NCI-H146 (cell line): Measurements from ENCODE around the gene KCNH6.

Experiments used
- DNase-seq: peaks from one replicate; lab custom pipeline; 2025; lab: John Stamatoyannopoulos, UW

KCNH6 gene

DNA sequence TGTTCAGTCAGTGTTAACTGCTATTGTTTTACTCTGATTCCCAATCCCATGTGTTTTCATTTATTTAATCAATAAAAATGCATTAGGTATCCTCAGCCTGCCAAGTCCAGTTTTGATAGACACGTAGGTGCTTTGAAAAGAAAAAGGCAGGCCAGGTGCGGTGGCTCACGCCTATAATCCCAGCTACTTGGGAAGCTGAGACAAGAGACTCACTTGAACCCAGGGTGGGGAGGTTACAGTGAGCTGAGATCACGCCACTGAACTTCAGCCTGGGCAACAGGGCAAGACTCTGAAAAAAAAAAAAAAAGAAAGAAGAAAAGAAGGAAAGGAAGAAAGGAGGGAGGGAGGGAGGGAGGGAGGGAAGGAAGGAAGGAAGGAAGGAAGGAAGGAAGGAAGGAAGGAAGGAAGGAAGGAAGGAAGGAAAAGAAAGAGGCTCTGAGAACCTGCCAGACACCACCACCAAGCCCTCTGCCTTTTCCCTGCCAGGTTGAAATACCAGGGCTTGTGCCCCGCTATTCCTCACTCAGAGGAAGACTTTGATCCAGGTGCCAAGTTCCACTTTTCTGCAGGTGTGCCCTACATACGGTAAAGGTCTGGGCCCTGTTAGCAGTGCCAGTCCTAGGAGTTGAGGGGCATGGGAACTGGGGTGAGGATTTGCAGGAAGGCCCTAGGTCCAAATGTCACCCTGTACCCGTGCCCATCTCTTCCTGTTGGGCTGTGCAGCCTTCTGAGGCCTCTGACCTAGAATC, 10.1 kb upstream of the KCNH6 start:
- no peak for DNase-seq

DNA sequence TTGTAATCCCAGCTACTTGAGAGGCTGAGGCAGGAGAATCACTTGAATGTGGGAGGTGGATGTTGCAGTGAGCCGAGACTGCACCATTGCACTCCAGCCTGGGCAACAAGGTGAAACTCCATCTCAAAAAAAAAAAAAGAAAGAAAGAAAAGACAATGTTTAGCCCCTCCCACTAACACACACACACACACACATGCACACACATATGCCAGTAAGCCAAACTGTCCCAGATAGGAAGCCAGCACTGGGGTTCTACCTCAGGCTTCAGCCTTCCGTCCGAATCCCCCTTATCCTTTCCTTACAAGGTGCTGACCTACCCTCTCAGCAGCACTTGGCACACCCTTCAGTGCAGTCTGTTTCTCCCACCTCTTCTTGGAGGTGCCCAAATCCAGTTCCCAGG, 8.7 kb upstream of the KCNH6 start:
- no peak for DNase-seq

DNA sequence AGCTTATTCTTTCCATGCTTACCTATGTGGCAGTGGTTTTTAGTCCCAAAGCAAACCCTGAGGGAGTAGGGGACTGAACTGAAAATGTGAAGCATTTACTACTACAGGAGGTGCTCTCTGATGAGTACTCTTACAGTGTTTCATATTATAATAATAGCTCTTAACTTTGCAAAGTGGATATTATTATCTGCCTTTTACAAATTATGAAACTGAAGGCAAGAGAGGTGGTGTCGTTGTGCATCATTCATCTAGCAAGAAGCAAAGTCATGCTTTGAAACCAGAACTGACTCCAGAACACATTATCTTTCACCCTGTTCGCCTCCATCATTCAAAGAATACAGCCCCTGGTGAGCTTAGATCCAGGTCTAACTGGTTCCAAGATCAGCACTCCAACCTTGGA, 8.2 kb upstream of the KCNH6 start:
- no peak for DNase-seq

DNA sequence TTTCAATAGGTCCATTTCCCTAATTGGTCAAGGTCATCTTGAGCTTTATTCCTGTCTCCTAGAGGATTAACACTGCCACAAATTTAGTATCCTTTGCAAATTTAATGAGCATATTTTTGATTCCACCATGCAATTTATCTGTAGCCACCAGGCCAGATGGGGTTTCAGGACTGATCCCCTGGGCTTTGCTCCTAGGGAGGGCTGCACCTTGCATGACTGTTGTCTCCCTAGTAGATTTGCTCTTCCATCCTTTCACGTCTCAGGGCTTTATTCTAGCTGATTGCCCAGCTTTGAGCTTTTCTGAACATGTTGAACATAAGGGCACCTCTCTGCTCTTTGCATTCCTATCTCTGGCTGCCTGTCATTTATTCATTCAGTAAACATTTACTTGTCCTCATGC, 7.7 kb upstream of the KCNH6 start:
- DNase-seq: no peak

DNA sequence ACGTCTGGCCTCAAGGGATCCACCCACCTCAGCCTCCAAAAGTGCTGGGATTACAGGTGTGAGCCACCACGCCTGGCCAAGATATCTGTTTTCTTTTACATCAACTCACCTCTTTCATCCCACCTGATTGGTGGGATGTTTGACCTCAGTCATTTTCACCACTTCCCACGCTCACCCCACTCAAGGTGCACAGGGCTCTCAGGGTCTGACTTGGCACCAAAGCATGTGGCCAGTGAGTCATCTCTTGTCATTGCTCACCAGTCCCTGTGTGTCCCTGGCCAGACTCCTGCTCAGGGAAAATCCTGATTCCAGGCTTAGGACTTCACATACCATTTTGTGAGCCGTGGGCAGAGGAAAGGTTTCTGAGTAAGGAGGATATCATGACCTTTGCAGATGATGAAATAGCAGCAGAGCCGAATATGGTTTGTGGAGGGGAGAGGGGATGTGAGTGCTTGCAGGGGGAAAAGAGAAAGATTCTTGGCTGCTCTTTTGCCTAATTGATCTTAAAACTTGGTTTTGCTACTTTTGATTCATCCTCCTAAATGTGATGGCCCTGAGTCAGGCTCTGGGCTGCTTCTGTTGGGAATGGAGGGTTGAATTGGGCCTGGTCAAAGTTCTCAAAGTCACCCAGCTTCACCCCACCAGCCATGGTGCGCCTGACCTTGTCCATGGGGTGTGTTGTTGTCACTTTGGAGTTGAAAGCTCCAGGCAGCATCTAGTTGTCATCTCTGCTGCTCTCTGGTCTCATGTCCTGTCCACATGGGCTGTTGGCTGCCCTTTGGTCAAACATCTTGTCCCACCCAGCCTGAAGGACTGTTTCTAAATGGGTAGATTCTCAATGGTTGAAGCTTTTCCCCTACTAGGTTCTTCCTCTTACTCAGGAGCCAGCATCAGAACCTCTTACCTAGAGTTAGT, 6.0 kb upstream of the KCNH6 start:
- no peak for DNase-seq

DNA sequence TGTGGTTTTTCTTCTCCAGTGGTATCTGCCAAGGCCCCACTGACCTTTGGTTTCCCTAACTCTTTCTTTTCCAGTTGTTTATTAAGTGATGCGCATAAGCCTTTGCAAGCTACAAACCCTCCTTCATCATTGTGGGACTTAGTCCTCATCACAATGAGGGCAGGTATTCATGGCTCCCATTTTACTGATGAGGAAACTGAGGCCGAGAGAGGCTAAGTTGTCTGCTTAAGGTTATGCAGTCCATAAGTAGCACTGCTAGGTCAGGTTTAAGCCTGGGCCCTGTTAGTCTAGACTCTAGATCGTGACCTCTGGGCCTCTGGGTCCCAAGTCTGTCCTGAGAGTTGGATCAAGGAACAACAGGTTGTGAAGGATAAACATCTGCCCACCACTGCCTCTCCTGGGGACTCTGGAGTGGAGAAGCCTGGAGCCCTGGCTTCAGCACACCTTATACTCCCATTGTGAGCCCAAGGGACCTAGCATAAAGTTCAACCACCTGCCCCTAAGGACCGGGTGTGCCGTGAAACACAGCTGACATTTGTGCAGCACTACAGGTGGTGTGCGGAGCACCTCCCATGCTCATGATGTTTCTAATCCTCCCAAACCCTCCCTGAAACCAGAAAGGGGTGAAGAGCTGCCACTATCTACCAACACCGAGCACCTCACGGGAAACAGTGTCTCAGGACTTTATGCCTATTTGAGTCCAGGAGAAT, 5.2 kb upstream of the KCNH6 start:
- DNase-seq: no peak

DNA sequence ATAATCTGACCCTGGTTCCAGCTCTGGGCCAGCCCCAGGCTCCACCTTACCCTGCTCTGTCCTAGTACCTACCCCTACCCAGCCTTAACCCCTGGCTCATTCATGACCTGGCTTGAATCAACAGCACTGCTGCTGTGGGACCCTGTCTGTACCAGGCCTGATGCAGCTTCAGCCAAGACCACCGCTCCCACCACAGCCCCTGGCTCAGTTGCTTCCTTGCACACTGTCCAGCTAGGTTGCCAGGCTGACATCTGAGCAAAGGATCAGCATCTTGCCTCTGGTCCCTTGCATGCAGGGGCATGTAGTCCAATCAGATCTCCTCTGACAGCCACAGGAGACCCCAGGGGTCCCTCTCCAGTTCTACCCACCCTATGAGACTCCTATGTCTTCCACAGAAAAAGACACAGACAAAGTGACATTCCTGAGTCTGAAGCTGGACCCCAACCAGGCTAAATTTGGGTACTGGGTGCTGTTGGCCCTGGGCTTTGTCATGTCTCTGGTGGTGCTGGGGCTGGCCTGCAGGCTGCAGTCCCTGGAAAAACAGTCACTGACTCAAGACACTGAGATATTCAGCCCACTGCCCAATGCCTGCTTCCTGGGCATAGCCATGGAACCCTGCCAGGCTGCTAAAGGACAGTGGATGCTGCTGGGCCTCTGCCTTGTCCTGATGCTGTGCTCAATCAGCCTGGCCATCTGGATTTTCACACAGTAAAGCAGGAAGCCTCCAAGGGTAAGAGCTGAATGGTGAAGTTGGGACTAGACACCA, 3.9 kb upstream of the KCNH6 start:
- no peak for DNase-seq

DNA sequence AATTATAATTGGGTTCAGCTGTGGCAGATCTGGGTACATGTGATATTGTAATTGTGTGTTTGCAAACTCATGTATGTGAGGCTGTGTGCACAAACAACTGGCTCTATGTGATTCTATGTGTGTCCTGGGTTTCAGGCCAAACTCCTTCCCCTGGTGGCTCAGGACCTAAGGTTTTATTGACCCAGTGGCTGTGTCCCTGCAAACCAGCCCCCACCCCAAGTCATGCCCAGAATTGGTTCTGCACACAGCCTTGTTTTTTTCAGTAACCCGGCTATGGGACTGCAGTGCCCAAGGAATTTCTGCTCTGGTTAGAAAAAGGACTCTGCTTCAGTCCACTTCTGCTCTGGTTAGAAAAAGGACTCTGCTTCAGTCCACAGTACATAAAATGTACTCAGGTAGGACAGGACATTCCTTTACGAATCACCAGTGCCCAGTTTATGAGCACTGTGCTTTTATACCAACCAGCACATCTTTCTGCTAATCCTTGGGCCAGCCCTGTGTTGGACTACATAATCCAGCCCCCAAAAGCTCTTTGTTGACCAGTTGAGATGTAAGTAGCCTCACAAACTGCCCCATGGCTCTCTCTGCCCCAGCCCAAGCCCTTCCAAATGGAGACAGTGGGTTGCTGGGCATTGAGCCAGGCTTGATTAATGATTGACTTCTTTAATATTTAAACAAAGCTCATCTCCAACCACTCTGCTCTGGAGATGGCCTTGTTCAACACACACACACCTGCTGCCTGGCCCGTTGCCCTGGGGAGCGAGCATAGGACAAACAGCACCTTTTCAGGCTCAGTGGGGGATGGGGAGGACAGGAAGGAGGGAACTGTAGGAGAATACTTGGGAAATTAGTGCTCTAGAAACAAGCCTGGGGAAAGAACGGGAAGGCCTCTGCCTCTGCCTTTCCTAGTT, 2.9 kb upstream of the KCNH6 start:
- peak; percentile 96 for DNase-seq

DNA sequence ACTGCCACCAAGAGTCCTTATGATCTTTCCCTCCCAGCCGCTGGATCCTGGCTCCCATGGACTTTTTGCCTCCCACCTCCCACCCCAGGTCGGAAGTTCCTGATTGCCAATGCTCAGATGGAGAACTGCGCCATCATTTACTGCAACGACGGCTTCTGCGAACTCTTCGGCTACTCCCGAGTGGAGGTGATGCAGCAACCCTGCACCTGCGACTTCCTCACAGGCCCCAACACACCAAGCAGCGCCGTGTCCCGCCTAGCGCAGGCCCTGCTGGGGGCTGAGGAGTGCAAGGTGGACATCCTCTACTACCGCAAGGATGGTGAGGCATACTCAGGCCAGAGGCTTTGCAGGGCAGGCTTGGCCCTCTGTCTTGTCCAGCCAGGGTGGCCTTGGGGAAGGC, 893 bp downstream of the KCNH6 start:
- no peak for DNase-seq

DNA sequence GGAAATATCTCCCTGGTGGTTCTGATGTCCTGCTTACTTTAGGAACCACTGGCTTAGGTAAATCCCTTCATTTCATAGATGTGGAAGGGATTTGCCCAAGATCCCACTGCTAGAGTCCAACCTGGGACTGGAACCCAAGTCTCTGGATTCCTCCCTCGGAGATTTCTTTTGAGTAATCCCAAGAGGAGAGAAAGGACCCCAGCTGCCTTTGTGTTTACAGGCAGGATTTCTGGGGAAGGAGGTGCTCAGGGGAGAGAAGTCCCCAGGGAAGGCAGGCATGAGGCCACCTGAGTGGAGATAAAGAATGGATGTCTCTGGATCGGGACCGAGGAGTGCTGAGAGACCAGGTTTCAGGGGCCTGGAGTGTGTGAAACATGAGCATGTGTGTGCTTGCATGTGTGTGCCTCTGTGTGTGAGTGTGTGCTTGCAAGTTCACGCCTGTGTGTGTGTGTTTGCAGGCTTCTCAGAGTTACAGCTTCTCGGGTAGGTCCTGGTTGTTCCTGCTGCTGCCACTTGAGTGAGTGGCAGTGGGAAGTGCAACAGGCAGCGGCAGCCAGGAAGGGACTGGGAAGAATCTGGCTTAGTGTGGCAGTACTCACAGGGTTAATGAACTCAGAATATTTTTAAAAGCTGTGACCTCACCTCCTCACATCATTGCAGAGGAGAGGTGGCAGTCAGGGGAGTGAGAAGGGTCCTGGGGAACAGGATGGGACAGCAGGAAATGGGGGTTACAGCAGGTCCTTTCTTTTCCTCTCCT, 2.2 kb downstream of the KCNH6 start:
- no peak for DNase-seq

DNA sequence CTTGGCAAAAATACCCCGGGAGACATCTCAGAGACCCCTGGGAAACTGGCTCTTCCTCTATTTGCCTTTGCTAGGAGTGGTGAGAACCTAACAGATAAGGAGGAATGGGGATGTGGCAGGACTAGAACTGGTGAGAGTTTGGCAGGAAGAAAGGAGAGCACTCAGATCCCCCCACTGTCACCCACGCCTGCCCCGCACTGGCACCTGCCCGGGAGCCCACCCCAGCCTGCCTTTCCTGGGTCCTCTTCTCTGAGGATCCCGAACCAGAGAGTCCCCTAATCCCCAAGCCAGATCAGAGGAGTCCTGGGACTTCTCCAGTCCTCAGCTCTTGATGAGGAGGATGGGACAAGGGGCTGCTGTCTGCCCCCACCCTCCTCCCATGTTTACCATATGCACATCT, 3.7 kb downstream of the KCNH6 start:
- DNase-seq: no peak

DNA sequence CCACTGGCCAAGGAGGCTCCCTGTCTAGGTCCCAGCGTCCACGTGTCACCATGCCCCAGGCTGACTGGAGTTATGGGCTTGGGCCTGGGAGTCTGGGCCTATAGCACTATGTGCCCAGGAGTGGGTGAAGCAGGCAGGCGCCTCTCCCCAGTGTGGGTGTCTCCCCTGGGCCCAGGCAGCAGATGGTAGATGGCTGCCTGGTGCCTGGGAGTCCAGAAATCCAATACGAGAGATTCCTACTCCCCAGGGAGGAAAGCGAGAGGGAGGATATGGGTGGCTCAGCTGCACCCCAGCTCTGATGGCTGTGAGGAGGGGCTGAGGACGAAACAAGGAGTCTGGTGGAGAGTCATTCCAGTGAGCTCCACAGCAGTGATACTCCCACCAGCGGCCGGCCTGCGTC, 5.0 kb downstream of the KCNH6 start:
- no peak for DNase-seq

DNA sequence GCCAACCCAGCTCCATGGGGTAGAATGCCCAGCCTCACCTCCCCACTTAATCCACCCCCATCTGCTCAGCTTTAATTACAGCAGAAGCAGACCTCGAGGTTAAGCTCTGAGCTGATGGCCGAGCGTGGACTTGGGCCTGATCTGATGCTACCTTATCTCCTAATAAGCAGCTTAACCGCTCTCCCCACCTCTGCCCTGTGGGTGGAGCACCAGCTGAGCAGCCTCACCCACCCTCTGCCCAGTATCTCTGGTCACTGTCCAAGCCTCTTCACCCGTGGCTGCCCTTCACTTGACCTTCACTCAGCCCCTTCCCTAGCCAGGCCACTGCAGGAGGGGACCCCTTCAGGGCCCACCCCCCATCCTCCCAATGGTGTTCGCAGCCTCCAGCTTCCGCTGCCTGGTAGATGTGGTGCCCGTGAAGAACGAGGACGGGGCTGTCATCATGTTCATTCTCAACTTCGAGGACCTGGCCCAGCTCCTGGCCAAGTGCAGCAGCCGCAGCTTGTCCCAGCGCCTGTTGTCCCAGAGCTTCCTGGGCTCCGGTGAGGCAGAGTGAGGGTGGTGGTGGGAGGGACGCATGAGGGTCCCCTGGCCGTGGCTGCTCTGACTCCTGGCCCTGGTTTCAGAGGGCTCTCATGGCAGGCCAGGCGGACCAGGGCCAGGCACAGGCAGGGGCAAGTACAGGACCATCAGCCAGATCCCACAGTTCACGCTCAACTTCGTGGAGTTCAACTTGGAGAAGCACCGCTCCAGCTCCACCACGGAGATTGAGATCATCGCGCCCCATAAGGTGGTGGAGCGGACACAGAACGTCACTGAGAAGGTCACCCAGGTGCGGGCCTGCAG, 6.8 kb downstream of the KCNH6 start:
- DNase-seq: no peak

DNA sequence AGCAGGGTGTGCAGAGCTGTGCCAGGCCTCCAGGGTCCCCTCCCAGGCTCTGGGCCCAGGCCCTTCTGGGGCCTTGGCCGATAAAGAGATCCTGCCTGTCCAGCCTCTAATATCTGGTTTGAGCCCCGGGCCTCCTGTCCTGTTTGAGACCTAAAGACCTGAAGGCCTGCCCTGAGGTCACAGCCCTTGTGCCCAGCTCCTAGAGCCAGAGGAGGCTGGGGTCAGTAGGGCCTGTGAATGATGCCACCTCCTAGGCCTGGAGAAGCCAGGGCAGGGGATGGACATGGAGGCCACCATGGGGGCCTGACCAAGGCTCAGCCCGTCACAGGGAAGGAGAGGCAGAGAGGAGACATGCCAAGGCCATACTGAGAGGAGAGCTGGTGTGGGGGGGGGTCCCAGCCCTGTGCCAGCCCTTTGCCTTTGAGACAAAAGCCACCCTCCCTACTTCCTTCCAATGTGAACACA, 7.4 kb downstream of the KCNH6 start:
- no peak for DNase-seq

DNA sequence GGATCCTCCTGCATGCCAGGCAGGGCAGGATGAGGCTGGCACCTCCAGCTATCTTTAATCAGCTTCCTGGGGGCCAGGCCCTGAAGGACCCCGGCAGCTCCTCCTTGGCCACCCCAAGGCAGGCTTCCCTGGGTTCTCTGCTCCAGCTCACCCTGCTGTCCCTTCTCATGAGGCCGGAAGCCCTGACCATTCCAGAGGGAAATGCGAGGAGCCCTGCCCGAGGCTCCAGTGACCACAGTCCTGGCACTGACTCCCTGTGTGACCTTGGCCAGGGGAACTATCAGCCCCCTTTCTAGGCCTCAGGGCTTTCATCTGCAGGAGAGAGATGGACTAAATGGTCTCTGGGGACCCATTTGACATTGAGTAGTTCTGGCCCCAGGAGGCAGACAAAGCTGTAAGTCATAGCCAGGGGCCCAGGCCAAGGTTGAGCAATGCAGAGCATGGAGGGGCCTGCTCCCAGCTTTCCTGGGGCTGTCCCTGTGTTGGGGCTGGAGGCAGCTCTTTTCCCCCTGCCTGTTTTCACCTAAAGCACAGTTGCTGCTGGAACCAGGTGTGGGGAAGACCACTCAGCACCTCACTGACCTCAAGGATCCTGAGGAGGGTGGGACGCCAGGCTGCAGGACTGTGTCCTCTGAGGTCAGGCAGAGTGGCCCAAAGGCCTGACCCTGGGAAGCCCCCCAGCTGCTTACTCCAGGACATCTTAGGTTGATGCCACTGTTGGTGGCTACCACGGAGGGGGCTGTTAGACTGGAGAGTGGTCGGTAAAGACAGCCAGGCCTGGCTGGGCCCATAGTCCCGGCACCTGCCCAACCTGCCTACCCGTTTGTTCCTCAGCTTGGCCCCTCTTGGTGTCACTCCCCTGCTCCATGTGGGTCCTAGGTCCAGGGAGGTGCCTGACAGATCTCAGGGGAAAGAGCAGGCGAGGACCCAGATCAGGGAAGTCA, 8.1 kb downstream of the KCNH6 start:
- no peak for DNase-seq

DNA sequence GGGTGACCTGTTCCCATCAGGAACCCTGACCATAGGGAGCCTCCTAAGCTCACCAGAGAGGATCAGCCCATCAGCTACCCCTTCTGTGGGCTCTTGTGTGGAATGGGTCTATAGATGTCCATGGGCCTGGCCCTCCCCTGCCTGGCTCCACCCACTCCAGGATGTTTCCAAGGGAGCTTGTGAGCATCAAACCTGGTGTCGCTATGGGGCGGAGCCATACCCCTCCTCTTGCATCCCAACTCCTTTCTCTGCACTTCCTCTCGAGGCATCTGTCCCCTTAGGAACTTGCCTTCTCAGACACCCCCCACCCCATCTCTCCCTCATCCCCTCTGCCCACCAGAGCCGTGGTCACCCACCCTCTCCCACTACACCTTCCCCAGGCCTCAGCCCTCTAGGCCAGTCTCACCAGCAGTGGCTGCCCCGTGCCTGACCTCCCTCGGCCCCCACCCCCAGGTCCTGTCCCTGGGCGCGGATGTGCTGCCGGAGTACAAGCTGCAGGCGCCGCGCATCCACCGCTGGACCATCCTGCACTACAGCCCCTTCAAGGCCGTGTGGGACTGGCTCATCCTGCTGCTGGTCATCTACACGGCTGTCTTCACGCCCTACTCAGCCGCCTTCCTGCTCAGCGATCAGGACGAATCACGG, 10.4 kb downstream of the KCNH6 start:
- peak; percentile 9 for DNase-seq

DNA sequence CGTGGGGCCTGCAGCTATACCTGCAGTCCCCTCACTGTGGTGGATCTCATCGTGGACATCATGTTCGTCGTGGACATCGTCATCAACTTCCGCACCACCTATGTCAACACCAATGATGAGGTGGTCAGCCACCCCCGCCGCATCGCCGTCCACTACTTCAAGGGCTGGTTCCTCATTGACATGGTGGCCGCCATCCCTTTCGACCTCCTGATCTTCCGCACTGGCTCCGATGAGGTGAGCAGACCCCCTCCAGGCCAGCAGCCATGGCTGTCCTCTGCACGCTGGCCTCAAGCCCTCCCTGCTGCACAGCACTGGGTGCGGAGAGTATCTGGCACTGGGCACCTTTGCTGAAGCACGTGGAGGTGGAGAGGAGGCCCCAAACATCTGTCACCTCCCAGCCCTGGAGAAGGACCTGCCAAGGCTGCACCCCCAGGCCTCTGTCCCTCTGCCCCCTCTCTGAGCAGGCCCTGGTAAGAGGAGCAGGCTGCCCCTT, 11.0 kb downstream of the KCNH6 start:
- no peak for DNase-seq
